CD4-positive, alpha-beta memory T cell (primary cell): ENCODE data around the gene CENPV. TPM values are rescaled to one million over a fixed set of nuclear protein-coding genes. Genes with fewer than 3 reads are reported as not detected.
A peak's percentile ranks its signal among the peaks of the same experiment; 100 is the strongest.
"Not testable (repeated sequence)": the region's sequence is repeated elsewhere in the genome, so short reads cannot be mapped to it uniquely, and the experiment has no call there.

Experiments used
- CTCF ChIA-PET: fragments of 350-600 bp; sonication (Branson Sonifier 250); formaldehyde crosslinking; loops from one replicate; lab custom pipeline; 2021; ENCODE audit warnings: inconsistent platforms; ENCODE audit not compliant: partially characterized antibody; lab: Charles Lee
- POLR2A ChIA-PET: fragments of 350-600 bp; sonication (Branson Sonifier 250); formaldehyde crosslinking; loops from one replicate; lab custom pipeline; 2021; ENCODE audit not compliant: partially characterized antibody; lab: Charles Lee
- DNase-seq, 5 donors: peaks; one replicate each; pipeline versions ENCODE4 v3.0.0 to v3.0.0-alpha.2; 2020 to 2022; ENCODE audit warnings: mixed read lengths in 1 of 5
- H3K27ac ChIP-seq: one replicate; pipeline ENCODE4 v1.7.0; 2013; ENCODE audit warnings: low read depth, low read length
- H3K27me3 ChIP-seq: 2 replicates; pipeline ENCODE4 v1.7.0; 2013; ENCODE audit warnings: mild to moderate bottlenecking, low read length, moderate library complexity; ENCODE audit not compliant: insufficient read depth
- H3K36me3 ChIP-seq: 2 replicates; pipeline ENCODE4 v1.7.0; 2013; ENCODE audit warnings: mild to moderate bottlenecking, low read length, moderate library complexity; ENCODE audit not compliant: insufficient read depth
- H3K4me1 ChIP-seq: 2 replicates; pipeline ENCODE4 v1.7.0; 2013; ENCODE audit warnings: mild to moderate bottlenecking, low read length, moderate library complexity; ENCODE audit not compliant: insufficient read depth
- H3K4me3 ChIP-seq, 2 donors: one replicate each; pipeline ENCODE4 v1.7.0; 2013; ENCODE audit warnings: low read length in 2 of 2, mild to moderate bottlenecking in 1 of 2
- H3K9me3 ChIP-seq, 2 donors: one replicate each; pipeline ENCODE4 v1.7.0; 2013; ENCODE audit warnings: low read length in 2 of 2, control low read depth in 1 of 2; ENCODE audit not compliant: control insufficient read depth in 1 of 2
- H3K27ac Mint-ChIP-seq, 7 donors: one replicate each; pipeline ENCODE4 v1.8.0; 2020 to 2021; ENCODE audit warnings: mixed read lengths in 7 of 7, mild to moderate bottlenecking in 6 of 7, inconsistent platforms in 3 of 7, moderate library complexity in 3 of 7
- H3K27me3 Mint-ChIP-seq, 2 donors: one replicate each; pipeline ENCODE4 v1.8.0; 2020 to 2021; ENCODE audit warnings: mixed read lengths in 2 of 2
- H3K36me3 Mint-ChIP-seq, 2 donors: one replicate each; pipeline ENCODE4 v1.8.0; 2020 to 2021; ENCODE audit warnings: mixed read lengths in 2 of 2, inconsistent platforms in 1 of 2, mild to moderate bottlenecking in 1 of 2
- H3K4me1 Mint-ChIP-seq, 4 donors: one replicate each; pipeline ENCODE4 v1.8.0; 2020 to 2021; ENCODE audit warnings: mixed read lengths in 4 of 4, mild to moderate bottlenecking in 1 of 4
- H3K4me3 Mint-ChIP-seq, 8 donors: one replicate each; pipeline ENCODE4 v1.8.0; 2020 to 2021; ENCODE audit warnings: mixed read lengths in 8 of 8, mild to moderate bottlenecking in 7 of 8, moderate library complexity in 6 of 8, inconsistent platforms in 3 of 8
- H3K9me3 Mint-ChIP-seq, 8 donors: one replicate each; pipeline ENCODE4 v1.8.0; 2020 to 2021; ENCODE audit warnings: mixed read lengths in 8 of 8, mild to moderate bottlenecking in 5 of 8, inconsistent platforms in 3 of 8, moderate library complexity in 1 of 8
- intact Hi-C: fragments of 100-400 bp; cut with micrococcal nuclease; formaldehyde crosslinking; loops from one replicate; pipeline ENCODE4 v1.15.1; 2023
- polyA plus RNA-seq, 2 donors: library from polyadenylated mRNA; unstranded; fragments of 300-500 nt; fragmentation: Illumina TruSeq; gene quantifications; one replicate each; pipeline ENCODE4 v1.2.3, GENCODE V29; 2021
- total RNA-seq, 2 experiments: library from RNA; stranded (reverse); gene quantifications; one replicate each; pipeline ENCODE4 v1.2.3, GENCODE V29; 2021

The CENPV gene
- total and polyA plus RNA-seq, 4 experiments from 2014 or later = 8.4 to 18.1 (median 10.0) TPM

DNA sequence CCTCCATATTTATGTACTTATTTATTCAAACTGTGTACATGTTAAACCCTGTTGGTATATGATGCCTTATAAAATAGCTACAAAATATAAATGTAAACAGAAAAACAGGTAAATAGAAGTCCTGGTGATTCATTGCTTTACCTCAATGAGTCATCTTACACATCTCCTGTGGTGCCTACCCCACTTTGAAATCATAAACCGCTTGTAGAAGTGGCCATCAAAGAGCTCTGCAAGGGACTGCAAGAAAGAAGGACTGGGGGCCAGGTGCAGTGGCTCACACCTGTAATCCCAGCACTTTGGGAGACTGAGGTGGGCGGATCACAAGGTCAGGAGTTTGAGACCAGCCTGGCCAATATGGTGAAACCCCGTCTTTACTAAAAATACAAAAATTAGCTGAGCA lies 57.2 kb downstream of the CENPV start:
- not testable (repeated sequence) for H3K4me3 Mint-ChIP-seq

DNA sequence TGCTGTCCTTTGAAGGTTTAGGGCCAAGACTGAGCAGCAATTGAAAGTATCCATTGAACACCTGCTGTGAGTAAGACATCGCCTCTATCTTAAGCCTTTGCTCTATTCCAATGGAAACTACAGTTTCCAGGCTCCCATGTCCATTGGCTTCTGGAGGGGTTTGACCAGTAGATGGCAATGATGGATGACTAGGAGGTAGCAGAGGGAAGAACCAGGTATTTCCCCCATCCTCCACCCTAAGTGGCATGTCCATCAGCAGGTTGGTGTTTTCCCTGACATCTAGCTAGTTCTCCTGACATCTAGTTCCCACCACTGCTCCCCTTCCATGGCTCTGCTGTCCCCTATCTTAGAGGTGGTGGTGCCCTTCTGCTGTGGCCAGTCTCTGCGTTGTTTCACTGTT lies 58.7 kb downstream of the CENPV start:
- no peak for DNase-seq
- peaks cover 14 to 31% (median 21%) of the 10 kb centered on the region in 4 donors for H3K4me1 Mint-ChIP-seq
- no peaks in the 10 kb centered on the region for H3K9me3 Mint-ChIP-seq
- peaks cover 0 to 8% of the 10 kb centered on the region in 2 donors for H3K36me3 Mint-ChIP-seq
- intact Hi-C loops = no loop called here
- no peak overlapping the region for H3K4me3 Mint-ChIP-seq
- Histone ChIP-seq H3K36me3 (no peaks in the 10 kb centered on the region), H3K4me1 (peaks cover 17% of the 10 kb centered on the region), H3K4me3 (no peak overlapping the region), H3K27ac (no peak overlapping the region), H3K27me3 (no peaks in the 10 kb centered on the region), H3K9me3 (no peaks in the 10 kb centered on the region)
- H3K27me3 Mint-ChIP-seq = no peaks in the 10 kb centered on the region
- ChIA-PET CTCF (interaction anchor here (1.3 to 2.2 kb wide), 2 partner anchors 11 to 26 kb away, joined by 3 to 5 read pairs; no protein-coding TSS in a partner anchor), POLR2A (interaction anchor here (2.3 kb wide), 1 partner anchor 8 kb away, joined by 12 read pairs; no protein-coding TSS in a partner anchor)
- peak overlapping the region in 1 of 7 donors; percentile 63 for H3K27ac Mint-ChIP-seq

More for the DNA sequence above, 57.2 kb downstream of the CENPV start:
- ChIA-PET CTCF (interaction anchor here (1.9 to 2.2 kb wide), 2 partner anchors 9 to 13 kb away, joined by 5 to 6 read pairs; no protein-coding TSS in a partner anchor), POLR2A (interaction anchor here (1.1 to 2.3 kb wide), 2 partner anchors 9 to 45 kb away, joined by 3 to 12 read pairs; no protein-coding TSS in a partner anchor)
- DNase-seq, H3K36me3 Mint-ChIP-seq, H3K4me3 ChIP-seq, H3K27ac ChIP-seq, H3K27me3 ChIP-seq, H3K36me3 ChIP-seq, H3K27me3 Mint-ChIP-seq, intact Hi-C loops, H3K27ac Mint-ChIP-seq, H3K9me3 ChIP-seq, H3K9me3 Mint-ChIP-seq: not testable (repeated sequence)
- H3K4me1 ChIP-seq = peaks cover 15% of the 10 kb centered on the region
- H3K4me1 Mint-ChIP-seq = peaks cover 16 to 36% (median 18%) of the 10 kb centered on the region in 4 donors

DNA sequence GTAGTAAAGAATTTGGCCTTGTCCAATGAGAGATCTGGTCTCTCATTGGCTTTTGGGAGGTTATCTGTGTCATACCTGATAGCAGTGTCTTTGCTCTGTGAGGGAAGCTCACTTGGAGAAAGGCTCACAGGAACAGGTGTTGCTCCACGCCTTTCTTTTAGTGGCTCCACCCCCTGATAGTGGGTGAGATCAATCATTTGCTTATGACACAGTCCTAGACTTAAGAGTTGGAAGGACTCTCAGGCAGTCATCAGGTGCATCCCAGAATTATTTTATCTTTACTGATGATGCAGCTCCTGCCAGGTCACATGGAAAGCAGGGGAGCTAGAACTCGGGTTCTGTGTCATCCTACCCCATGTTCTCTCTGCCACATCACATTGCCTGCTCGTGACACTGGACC lies 59.3 kb downstream of the CENPV start:
- Histone ChIP-seq H3K9me3 (no peaks in the 10 kb centered on the region), H3K4me3 (no peak overlapping the region), H3K27ac (no peak overlapping the region), H3K4me1 (peaks cover 23% of the 10 kb centered on the region), H3K36me3 (no peaks in the 10 kb centered on the region), H3K27me3 (no peaks in the 10 kb centered on the region)
- no peak overlapping the region for H3K4me3 Mint-ChIP-seq
- POLR2A ChIA-PET = no interaction called here
- CTCF ChIA-PET = interaction anchor here (0.6 to 2.2 kb wide), 3 partner anchors 11 to 30 kb away, joined by 3 to 5 read pairs (median 4); no protein-coding TSS in a partner anchor
- DNase-seq = no peak
- no peaks in the 10 kb centered on the region for H3K9me3 Mint-ChIP-seq
- intact Hi-C loops = no loop called here
- peaks cover 0 to 8% of the 10 kb centered on the region in 2 donors for H3K36me3 Mint-ChIP-seq
- no peaks in the 10 kb centered on the region for H3K27me3 Mint-ChIP-seq
- H3K27ac Mint-ChIP-seq = no peak overlapping the region
- H3K4me1 Mint-ChIP-seq = peaks cover 16 to 35% (median 26%) of the 10 kb centered on the region in 4 donors

Other genes with a start within 250 kb of the CENPV start
- 100 to 1,000 TPM; 156 to 169 TPM for gene NCOR1, start 137.9 kb downstream of the CENPV start, total RNA-seq
- gene NCOR1, start 137.9 kb downstream of the CENPV start, polyA plus RNA-seq = 100 to 1,000 TPM in 1 of 2 donors, 10 to 100 TPM in 1; 26.4 to 168 TPM
- gene PIGL, start 136.3 kb downstream of the CENPV start, total RNA-seq = 10 to 100 TPM; 71.0 to 71.1 TPM
- gene PIGL, start 136.3 kb downstream of the CENPV start, polyA plus RNA-seq = 10 to 100 TPM in 1 of 2 donors, 1 to 10 TPM in 1; 8.1 to 17.0 TPM
- 100 to 1,000 TPM; 523 to 560 TPM for gene UBB, start 27.6 kb upstream of the CENPV start, total RNA-seq
- gene UBB, start 27.6 kb upstream of the CENPV start, polyA plus RNA-seq = 1,000 to 10,000 TPM; 1,629 to 1,970 TPM
- 100 to 1,000 TPM in 1 of 2 experiments, 10 to 100 TPM in 1; 95.0 to 101 TPM for gene TRPV2, start 62.1 kb upstream of the CENPV start, total RNA-seq
- gene TRPV2, start 62.1 kb upstream of the CENPV start, polyA plus RNA-seq = 100 to 1,000 TPM; 118 to 127 TPM
- gene LRRC75A, start 138.7 kb upstream of the CENPV start, total RNA-seq = 1 to 10 TPM; 5.4 to 5.7 TPM
- 1 to 10 TPM in 1 of 2 donors, under 1 TPM in 1; 0.72 to 2.5 TPM for gene LRRC75A, start 138.7 kb upstream of the CENPV start, polyA plus RNA-seq
- gene ZNF287, start 215.7 kb upstream of the CENPV start, total RNA-seq = 10 to 100 TPM; 16.7 to 17.9 TPM
- gene ZNF287, start 215.7 kb upstream of the CENPV start, polyA plus RNA-seq = 10 to 100 TPM; 14.1 to 18.2 TPM